ENCODE measurements around the gene PCOLCE2.

DNA sequence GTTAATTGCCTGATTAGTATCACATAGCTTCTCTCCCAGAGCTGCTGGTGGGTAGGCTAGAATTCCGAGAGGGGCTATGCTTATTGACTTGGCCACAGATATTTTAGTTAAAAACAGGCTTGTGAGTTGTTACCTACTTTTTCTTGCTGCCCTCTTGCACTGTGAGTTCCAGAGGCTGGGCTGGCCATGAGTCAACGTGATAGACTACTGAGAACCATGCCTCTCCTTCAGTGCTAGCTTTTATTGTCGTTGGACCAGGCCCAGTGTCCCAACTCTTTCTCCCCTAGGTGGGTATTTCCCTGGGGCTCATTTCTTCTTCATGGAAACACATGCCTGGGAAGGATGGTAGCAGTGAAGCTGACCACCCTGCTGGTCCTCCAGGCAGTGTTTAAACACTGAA is 20.4 kb upstream of the PCOLCE2 start:
- TF ChIP-seq, protein P1, sequence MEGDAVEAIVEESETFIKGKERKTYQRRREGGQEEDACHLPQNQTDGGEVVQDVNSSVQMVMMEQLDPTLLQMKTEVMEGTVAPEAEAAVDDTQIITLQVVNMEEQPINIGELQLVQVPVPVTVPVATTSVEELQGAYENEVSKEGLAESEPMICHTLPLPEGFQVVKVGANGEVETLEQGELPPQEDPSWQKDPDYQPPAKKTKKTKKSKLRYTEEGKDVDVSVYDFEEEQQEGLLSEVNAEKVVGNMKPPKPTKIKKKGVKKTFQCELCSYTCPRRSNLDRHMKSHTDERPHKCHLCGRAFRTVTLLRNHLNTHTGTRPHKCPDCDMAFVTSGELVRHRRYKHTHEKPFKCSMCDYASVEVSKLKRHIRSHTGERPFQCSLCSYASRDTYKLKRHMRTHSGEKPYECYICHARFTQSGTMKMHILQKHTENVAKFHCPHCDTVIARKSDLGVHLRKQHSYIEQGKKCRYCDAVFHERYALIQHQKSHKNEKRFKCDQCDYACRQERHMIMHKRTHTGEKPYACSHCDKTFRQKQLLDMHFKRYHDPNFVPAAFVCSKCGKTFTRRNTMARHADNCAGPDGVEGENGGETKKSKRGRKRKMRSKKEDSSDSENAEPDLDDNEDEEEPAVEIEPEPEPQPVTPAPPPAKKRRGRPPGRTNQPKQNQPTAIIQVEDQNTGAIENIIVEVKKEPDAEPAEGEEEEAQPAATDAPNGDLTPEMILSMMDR (IDR thresholded peaks at IDR 0.05), result no peak
- TF ChIP-seq EP300 (IDR thresholded peaks at IDR 0.05) (no peak), POLR2AphosphoS5 (IDR thresholded peaks at IDR 0.05) (no peak)

All from suprapubic skin (tissue), 4 donors.